Measurements from ENCODE around the gene FGL2.
A peak's percentile ranks its signal among the peaks of the same experiment; 100 is the strongest.
"Not testable (repeated sequence)": the region's sequence is repeated elsewhere in the genome, so short reads cannot be mapped to it uniquely, and the experiment has no call there.

GRCh38 chr7:77154917-77155464 lies 44.6 kb downstream of the FGL2 start:
- not testable (repeated sequence) for TF ChIP-seq POLR2A, POLR2AphosphoS5, TAF1, POU2F2 (IDR thresholded peaks at IDR 0.05; ENCODE audit: low read depth, low read length)
- peak; percentile 55 for TF ChIP-seq SPI1 (IDR thresholded peaks at IDR 0.05; ENCODE audit: low read depth, low read length)

Measured in GM12891 (cell line).